CD4-positive, alpha-beta T cell (primary cell): ENCODE data around the gene GPRIN1. TPM values are rescaled to one million over a fixed set of nuclear protein-coding genes. Genes with fewer than 3 reads are reported as not detected.

Experiments
- ATAC-seq: fragments of 200-7000 bp; cut with Tn5 transposase; one replicate; pipeline ENCODE4 v1.10.0; 2022; ENCODE audit warnings: mild to moderate bottlenecking; ENCODE audit not compliant: poor library complexity
- CTCF ChIA-PET: fragments of 350-600 bp; sonication (Branson Sonifier 250); formaldehyde crosslinking; loops from one replicate; lab custom pipeline; 2021; ENCODE audit warnings: antibody characterized with exemption, inconsistent platforms; lab: Charles Lee
- POLR2A ChIA-PET: fragments of 350-600 bp; sonication (Branson Sonifier 250); formaldehyde crosslinking; loops from one replicate; lab custom pipeline; 2021; ENCODE audit warnings: antibody characterized with exemption, inconsistent platforms; lab: Charles Lee
- DNase-seq, 14 experiments: peaks; one replicate each; pipeline ENCODE4 v3.0.0-alpha.2; 2013 to 2020; ENCODE audit warnings: mixed read lengths in 2 of 14
- H3K27ac ChIP-seq, 2 donors: one replicate each; pipeline versions ENCODE4 v1.5.1 to v1.7.0; 2013; ENCODE audit warnings: low read length in 2 of 2, low read depth in 1 of 2, mild to moderate bottlenecking in 1 of 2
- H3K27me3 ChIP-seq, 2 experiments: 1 replicate in 1 of 2; 2 replicates in 1 of 2; pipeline versions ENCODE4 v1.6.1 to v1.7.0; 2013; ENCODE audit warnings: low read length in 2 of 2, control low read depth in 1 of 2, mild to moderate bottlenecking in 1 of 2, moderate library complexity in 1 of 2; ENCODE audit not compliant: insufficient read depth in 2 of 2, control insufficient read depth in 1 of 2
- H3K36me3 ChIP-seq: one replicate; pipeline ENCODE4 v1.6.1; 2013; ENCODE audit warnings: low read length, control low read depth; ENCODE audit not compliant: insufficient read depth
- H3K4me1 ChIP-seq: one replicate; pipeline ENCODE4 v1.6.1; 2013; ENCODE audit warnings: low read length, control low read depth; ENCODE audit not compliant: insufficient read depth
- H3K4me3 ChIP-seq: one replicate; pipeline ENCODE4 v1.5.1; 2013; ENCODE audit warnings: mild to moderate bottlenecking, low read length, moderate library complexity
- H3K9me3 ChIP-seq, 2 experiments: 1 replicate in 1 of 2; 2 replicates in 1 of 2; pipeline versions ENCODE4 v1.6.1 to v1.7.0; 2013; ENCODE audit warnings: low read length in 2 of 2, mild to moderate bottlenecking in 2 of 2, control low read depth in 1 of 2, moderate library complexity in 1 of 2; ENCODE audit not compliant: control insufficient read depth in 1 of 2, insufficient read depth in 1 of 2
- H3K27ac Mint-ChIP-seq: one replicate; pipeline ENCODE4 v1.8.0; 2020; ENCODE audit warnings: mixed read lengths
- H3K27me3 Mint-ChIP-seq: one replicate; pipeline ENCODE4 v1.8.0; 2021; ENCODE audit warnings: mixed read lengths
- H3K36me3 Mint-ChIP-seq: one replicate; pipeline ENCODE4 v1.8.0; 2021; ENCODE audit warnings: low read depth, mixed read lengths
- H3K4me1 Mint-ChIP-seq: one replicate; pipeline ENCODE4 v1.8.0; 2021; ENCODE audit warnings: low read depth, mixed read lengths
- H3K4me3 Mint-ChIP-seq: one replicate; pipeline ENCODE4 v1.8.0; 2020; ENCODE audit warnings: mild to moderate bottlenecking, mixed read lengths
- H3K9me3 Mint-ChIP-seq: one replicate; pipeline ENCODE4 v1.8.0; 2020; ENCODE audit warnings: mixed read lengths
- intact Hi-C, 2 experiments: fragments of 100-400 bp; cut with DNase I in 1 of 2; cut with micrococcal nuclease in 1 of 2; formaldehyde crosslinking; loops; one replicate each; pipeline versions ENCODE4 v1.15.1 to v1.9.0; 2023 to 2025; cut with DNase I, micrococcal nuclease
- total RNA-seq, 174 experiments: library from RNA in 2 of 174; stranded (reverse) in 2 of 174; gene quantifications; one replicate each; pipeline ENCODE4 v1.2.3 and lab custom pipeline; 2021 to 2026
- TF ChIP-seq, protein P1 (sequence below): fragments of 200-600 bp; IDR thresholded peaks from one replicate; pipeline ENCODE4 v1.8.0; 2022; ENCODE audit warnings: antibody characterized with exemption, mild to moderate bottlenecking

The GPRIN1 gene
- total RNA-seq, 2 experiments from 2014 or later: 0.22 to 0.36 TPM

- POLR2A ChIA-PET: interaction anchor here (1.2 kb wide), 1 partner anchor 114 kb away, joined by 4 read pairs; no protein-coding TSS in a partner anchor
Observed at GRCh38 chr5:176561259-176561658, 48.7 kb downstream of the GPRIN1 start.

DNA sequence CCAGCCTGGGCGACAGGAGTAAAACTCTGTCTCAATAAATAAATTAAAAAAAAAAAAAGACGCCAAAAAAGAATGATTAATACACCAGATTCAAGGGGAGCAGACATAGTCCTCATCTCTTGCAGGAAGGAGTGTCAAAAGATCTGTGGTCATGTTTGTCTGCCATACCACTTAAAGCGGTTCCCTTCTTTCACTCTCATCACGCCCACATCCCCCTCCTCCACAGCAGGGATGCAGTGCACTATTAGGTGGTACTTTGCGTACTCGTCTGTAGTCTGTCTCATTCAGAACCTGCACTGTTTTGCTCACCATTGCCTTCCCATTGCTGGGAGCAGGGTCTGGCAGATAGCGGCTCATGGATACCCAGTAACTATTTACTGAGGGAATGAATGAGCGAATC is 49.6 kb downstream of the GPRIN1 start:
- ChIA-PET CTCF (no interaction called here), POLR2A (no interaction called here)
- H3K4me1 ChIP-seq: peaks cover 26% of the 10 kb centered on the region
- no peaks in the 10 kb centered on the region for H3K36me3 ChIP-seq
- intact Hi-C loops: no loop called here
- DNase-seq: no peak
- H3K36me3 Mint-ChIP-seq: no peaks in the 10 kb centered on the region
- H3K9me3 ChIP-seq: no peaks in the 10 kb centered on the region
- no peaks in the 10 kb centered on the region for H3K27me3 ChIP-seq
- no peaks in the 10 kb centered on the region for H3K27me3 Mint-ChIP-seq
- no peak overlapping the region for H3K27ac Mint-ChIP-seq
- H3K27ac ChIP-seq: no peak overlapping the region
- peak; percentile 57 for ATAC-seq
- no peaks in the 10 kb centered on the region for H3K9me3 Mint-ChIP-seq
- H3K4me3 ChIP-seq: no peak overlapping the region
- TF ChIP-seq, protein P1, sequence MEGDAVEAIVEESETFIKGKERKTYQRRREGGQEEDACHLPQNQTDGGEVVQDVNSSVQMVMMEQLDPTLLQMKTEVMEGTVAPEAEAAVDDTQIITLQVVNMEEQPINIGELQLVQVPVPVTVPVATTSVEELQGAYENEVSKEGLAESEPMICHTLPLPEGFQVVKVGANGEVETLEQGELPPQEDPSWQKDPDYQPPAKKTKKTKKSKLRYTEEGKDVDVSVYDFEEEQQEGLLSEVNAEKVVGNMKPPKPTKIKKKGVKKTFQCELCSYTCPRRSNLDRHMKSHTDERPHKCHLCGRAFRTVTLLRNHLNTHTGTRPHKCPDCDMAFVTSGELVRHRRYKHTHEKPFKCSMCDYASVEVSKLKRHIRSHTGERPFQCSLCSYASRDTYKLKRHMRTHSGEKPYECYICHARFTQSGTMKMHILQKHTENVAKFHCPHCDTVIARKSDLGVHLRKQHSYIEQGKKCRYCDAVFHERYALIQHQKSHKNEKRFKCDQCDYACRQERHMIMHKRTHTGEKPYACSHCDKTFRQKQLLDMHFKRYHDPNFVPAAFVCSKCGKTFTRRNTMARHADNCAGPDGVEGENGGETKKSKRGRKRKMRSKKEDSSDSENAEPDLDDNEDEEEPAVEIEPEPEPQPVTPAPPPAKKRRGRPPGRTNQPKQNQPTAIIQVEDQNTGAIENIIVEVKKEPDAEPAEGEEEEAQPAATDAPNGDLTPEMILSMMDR: no peak
- no peak overlapping the region for H3K4me3 Mint-ChIP-seq
- H3K4me1 Mint-ChIP-seq: peaks cover 34% of the 10 kb centered on the region

More at GRCh38 chr5:176561259-176561658, 48.7 kb downstream of the GPRIN1 start:
- H3K27me3 ChIP-seq: no peaks in the 10 kb centered on the region
- H3K4me1 ChIP-seq: peaks cover 18% of the 10 kb centered on the region
- no peak overlapping the region for H3K4me3 ChIP-seq
- no peak overlapping the region for H3K27ac ChIP-seq
- Mint-ChIP-seq H3K27me3 (no peaks in the 10 kb centered on the region), H3K9me3 (no peaks in the 10 kb centered on the region), H3K27ac (no peak overlapping the region), H3K4me3 (no peak overlapping the region), H3K36me3 (no peaks in the 10 kb centered on the region), H3K4me1 (peaks cover 25% of the 10 kb centered on the region)
- CTCF ChIA-PET: no interaction called here
- DNase-seq (no peak), ATAC-seq (no peak)
- peaks cover 0 to under 1% of the 10 kb centered on the region in 2 experiments for H3K9me3 ChIP-seq
- TF ChIP-seq, protein P1: no peak
- intact Hi-C loops: no loop called here
- no peaks in the 10 kb centered on the region for H3K36me3 ChIP-seq

- Mint-ChIP-seq H3K27ac (peak overlapping the region; percentile 42), H3K27me3 (no peaks in the 10 kb centered on the region), H3K4me3 (no peak overlapping the region), H3K4me1 (peaks cover 41% of the 10 kb centered on the region), H3K36me3 (no peaks in the 10 kb centered on the region), H3K9me3 (no peaks in the 10 kb centered on the region)
- no peak overlapping the region for H3K27ac ChIP-seq
- H3K9me3 ChIP-seq: no peaks in the 10 kb centered on the region
- ATAC-seq (peak; percentile 84), DNase-seq (peak in 7 of 14 experiments; percentile 17 to 71 (median 47))
- intact Hi-C loops: loop anchor here in 1 of 2 experiments (1.0 kb wide), 1 partner anchor 142 kb away; no protein-coding TSS in a partner anchor
- ChIA-PET CTCF (interaction anchor here (1.0 kb wide), 1 partner anchor 143 kb away, joined by 3 read pairs; the partner anchor contains the start of gene CLTB), POLR2A (interaction anchor here (1.0 to 1.8 kb wide), 2 partner anchors 16 to 22 kb away, joined by 3 to 5 read pairs; no protein-coding TSS in a partner anchor)
- TF ChIP-seq, protein P1: no peak
- no peak overlapping the region for H3K4me3 ChIP-seq
- no peaks in the 10 kb centered on the region for H3K36me3 ChIP-seq
- H3K4me1 ChIP-seq: peaks cover 33% of the 10 kb centered on the region
- H3K27me3 ChIP-seq: no peaks in the 10 kb centered on the region
Observed at GRCh38 chr5:176559683-176560082, 50.3 kb downstream of the GPRIN1 start.
